IMR-90 (cell line): ENCODE data around the gene APMAP.

Source experiments
- CTCF ChIP-seq: conservative IDR thresholded peaks from 2 replicates; pipeline ENCODE4 v1.5.1; 2012; ENCODE audit warnings: mild to moderate bottlenecking, low read depth, low read length, improper control_type of control experiment
- ELK1 ChIP-seq: fragments of 150-350 bp; IDR thresholded peaks from 2 replicates; pipeline ENCODE4 v1.6.1; 2016; ENCODE audit warnings: low read depth, mild to moderate bottlenecking, low read length, moderate library complexity, borderline replicate concordance
- FOS ChIP-seq: fragments of 150-350 bp; IDR thresholded peaks from 2 replicates; pipeline ENCODE4 v1.6.1; 2016; ENCODE audit warnings: low read depth, low read length
- MAZ ChIP-seq: IDR thresholded peaks from 2 replicates; pipeline ENCODE4 v1.6.1; 2012; ENCODE audit warnings: low read depth, mild to moderate bottlenecking, low read length, improper control_type of control experiment, moderate library complexity, borderline replicate concordance
- NFE2L2 ChIP-seq: fragments of 150-350 bp; IDR thresholded peaks from 2 replicates; pipeline ENCODE4 v1.6.1; 2016; ENCODE audit warnings: low read depth, mild to moderate bottlenecking, low read length
- POLR2A ChIP-seq: IDR thresholded peaks from 2 replicates; pipeline ENCODE4 v1.6.1; 2012; ENCODE audit warnings: mild to moderate bottlenecking, low read depth, low read length
- RAD21 ChIP-seq: IDR thresholded peaks from 2 replicates; pipeline ENCODE4 v1.6.1; 2012; ENCODE audit warnings: low read length, improper control_type of control experiment
- RCOR1 ChIP-seq: IDR thresholded peaks from 2 replicates; pipeline ENCODE4 v1.6.1; 2012; ENCODE audit warnings: mild to moderate bottlenecking, low read length, improper control_type of control experiment; ENCODE audit not compliant: insufficient replicate concordance
- RFX5 ChIP-seq: IDR thresholded peaks from 2 replicates; pipeline ENCODE4 v1.8.0; 2012; ENCODE audit warnings: low read depth, mild to moderate bottlenecking, low read length, moderate library complexity
- SMC3 ChIP-seq: fragments of 150-350 bp; IDR thresholded peaks from 2 replicates; pipeline ENCODE4 v1.6.1; 2016; ENCODE audit warnings: low read depth, mild to moderate bottlenecking, antibody characterized with exemption, low read length, moderate library complexity
- USF2 ChIP-seq: fragments of 150-350 bp; IDR thresholded peaks from 2 replicates; pipeline ENCODE4 v1.6.1; 2017; ENCODE audit warnings: mild to moderate bottlenecking, antibody characterized with exemption, low read length, low read depth

GRCh38 chr20:24938498-24938897 lies 54.1 kb downstream of the APMAP start:
- TF ChIP-seq CTCF = no peak
- TF ChIP-seq POLR2A = no peak
- no peak for TF ChIP-seq MAZ
- TF ChIP-seq RCOR1 = no peak
- TF ChIP-seq RFX5 = no peak
- no peak for TF ChIP-seq RAD21
- TF ChIP-seq SMC3 = no peak
- TF ChIP-seq NFE2L2 = no peak
- TF ChIP-seq ELK1 = no peak
- TF ChIP-seq FOS = no peak
- no peak for TF ChIP-seq USF2
